GM23248 (cell line): ENCODE measurements around the gene DTX3L.

ENCODE experiments used
- EZH2 ChIP-seq: fragments of 200-600 bp; sonication (generic); IDR thresholded peaks from 2 replicates; pipeline ENCODE4 v1.6.1; 2018; ENCODE audit warnings: antibody characterized with exemption, mild to moderate bottlenecking; ENCODE audit not compliant: insufficient read depth, poor library complexity, severe bottlenecking
- EZH2phosphoT487 ChIP-seq: fragments of 200-600 bp; sonication (generic); IDR thresholded peaks from 2 replicates; pipeline ENCODE4 v1.6.1; 2018; ENCODE audit warnings: antibody characterized with exemption, moderate library complexity, mild to moderate bottlenecking, low read depth; ENCODE audit not compliant: insufficient read depth

GRCh38 chr3:122559906-122560305 is 4.2 kb upstream of the DTX3L start:
- TF ChIP-seq EZH2 (no peak), EZH2phosphoT487 (no peak)
